Stimulated activated naive CD4-positive, alpha-beta T cell treated with Interleukin-2 at 50 U/mL for 16 hours (primary cell): Measurements from ENCODE around the gene WIPF3.
"Not testable (repeated sequence)": the region's sequence is repeated elsewhere in the genome, so short reads cannot be mapped to it uniquely, and the experiment has no call there.

Experiments
- DNase-seq: peaks from one replicate; lab custom pipeline; 2025; lab: John Stamatoyannopoulos, UW

The WIPF3 gene

GRCh38 chr7:29881724-29882123 is 75.4 kb downstream of the WIPF3 start:
- DNase-seq = no peak

- DNase-seq = no peak
Observed at GRCh38 chr7:29882481-29882880, 76.2 kb downstream of the WIPF3 start.

- no peak for DNase-seq
Observed at GRCh38 chr7:29883462-29884398, 77.4 kb downstream of the WIPF3 start.

GRCh38 chr7:29884399-29885272 is 78.3 kb downstream of the WIPF3 start:
- DNase-seq = no peak

GRCh38 chr7:29885626-29886025 is 79.3 kb downstream of the WIPF3 start:
- no peak for DNase-seq

GRCh38 chr7:29886827-29887226 is 80.5 kb downstream of the WIPF3 start:
- DNase-seq = no peak

GRCh38 chr7:29888006-29888405 is 81.7 kb downstream of the WIPF3 start:
- DNase-seq = no peak

- DNase-seq = no peak
Observed at GRCh38 chr7:29889288-29889687, 83.0 kb downstream of the WIPF3 start.

- no peak for DNase-seq
Observed at GRCh38 chr7:29890251-29890650, 83.9 kb downstream of the WIPF3 start.

GRCh38 chr7:29890786-29891185 is 84.5 kb downstream of the WIPF3 start:
- not testable (repeated sequence) for DNase-seq

- DNase-seq = no peak
Observed at GRCh38 chr7:29891766-29892165, 85.5 kb downstream of the WIPF3 start.

GRCh38 chr7:29892231-29892630 is 85.9 kb downstream of the WIPF3 start:
- no peak for DNase-seq

GRCh38 chr7:29893351-29893965 is 87.2 kb downstream of the WIPF3 start:
- DNase-seq = no peak

GRCh38 chr7:29894256-29894655 is 87.9 kb downstream of the WIPF3 start:
- no peak for DNase-seq

- no peak for DNase-seq
Observed at GRCh38 chr7:29895559-29895958, 89.3 kb downstream of the WIPF3 start.

- DNase-seq = no peak
Observed at GRCh38 chr7:29896685-29897411, 90.5 kb downstream of the WIPF3 start.

- no peak for DNase-seq
Observed at GRCh38 chr7:29898301-29898700, 92.0 kb downstream of the WIPF3 start.

- no peak for DNase-seq
Observed at GRCh38 chr7:29900745-29901144, 94.4 kb downstream of the WIPF3 start.

- no peak for DNase-seq
Observed at GRCh38 chr7:29906200-29907022, 100.1 kb downstream of the WIPF3 start.

- no peak for DNase-seq
Observed at GRCh38 chr7:29914180-29914579, 107.9 kb downstream of the WIPF3 start.
